Measurements from ENCODE around the gene MRPL27.

MRPL27 gene

DNA sequence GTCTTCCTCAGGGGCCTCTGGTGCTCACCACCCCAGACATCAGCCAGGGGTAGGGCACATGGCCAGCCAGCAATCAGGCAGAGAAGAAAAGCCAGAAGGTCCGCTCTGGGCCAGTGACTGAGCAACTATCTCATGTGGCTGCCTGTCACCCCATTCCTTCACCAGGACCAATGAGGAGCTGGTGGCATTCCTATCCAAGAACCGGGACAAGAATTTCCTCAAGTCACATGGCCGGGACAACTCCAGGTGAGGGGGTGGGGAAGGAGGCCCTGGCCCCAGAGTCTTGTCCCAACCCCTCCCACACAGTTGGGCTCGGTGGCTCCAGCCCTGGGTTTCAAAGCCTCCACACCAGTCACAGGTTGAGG, 17.7 kb downstream of the MRPL27 start:
- no peak overlapping the region for H3K4me3 ChIP-seq (ENCODE audit: low read length)
- TF ChIP-seq, protein P1, sequence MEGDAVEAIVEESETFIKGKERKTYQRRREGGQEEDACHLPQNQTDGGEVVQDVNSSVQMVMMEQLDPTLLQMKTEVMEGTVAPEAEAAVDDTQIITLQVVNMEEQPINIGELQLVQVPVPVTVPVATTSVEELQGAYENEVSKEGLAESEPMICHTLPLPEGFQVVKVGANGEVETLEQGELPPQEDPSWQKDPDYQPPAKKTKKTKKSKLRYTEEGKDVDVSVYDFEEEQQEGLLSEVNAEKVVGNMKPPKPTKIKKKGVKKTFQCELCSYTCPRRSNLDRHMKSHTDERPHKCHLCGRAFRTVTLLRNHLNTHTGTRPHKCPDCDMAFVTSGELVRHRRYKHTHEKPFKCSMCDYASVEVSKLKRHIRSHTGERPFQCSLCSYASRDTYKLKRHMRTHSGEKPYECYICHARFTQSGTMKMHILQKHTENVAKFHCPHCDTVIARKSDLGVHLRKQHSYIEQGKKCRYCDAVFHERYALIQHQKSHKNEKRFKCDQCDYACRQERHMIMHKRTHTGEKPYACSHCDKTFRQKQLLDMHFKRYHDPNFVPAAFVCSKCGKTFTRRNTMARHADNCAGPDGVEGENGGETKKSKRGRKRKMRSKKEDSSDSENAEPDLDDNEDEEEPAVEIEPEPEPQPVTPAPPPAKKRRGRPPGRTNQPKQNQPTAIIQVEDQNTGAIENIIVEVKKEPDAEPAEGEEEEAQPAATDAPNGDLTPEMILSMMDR (IDR thresholded peaks at IDR 0.05; ENCODE audit: insufficient read depth, low read depth, low read length, missing control alignments): no peak
- DNase-seq (ENCODE audit: low read depth): no peak

- no peak overlapping the region for H3K4me3 ChIP-seq (ENCODE audit: low read length)
- no peak for DNase-seq (ENCODE audit: low read depth)
- TF ChIP-seq, protein P1 (IDR thresholded peaks at IDR 0.05; ENCODE audit: insufficient read depth, low read depth, low read length, missing control alignments): no peak
These were observed 18.2 kb downstream of the MRPL27 start for GRCh38 chr17:50354776-50355175.

DNA sequence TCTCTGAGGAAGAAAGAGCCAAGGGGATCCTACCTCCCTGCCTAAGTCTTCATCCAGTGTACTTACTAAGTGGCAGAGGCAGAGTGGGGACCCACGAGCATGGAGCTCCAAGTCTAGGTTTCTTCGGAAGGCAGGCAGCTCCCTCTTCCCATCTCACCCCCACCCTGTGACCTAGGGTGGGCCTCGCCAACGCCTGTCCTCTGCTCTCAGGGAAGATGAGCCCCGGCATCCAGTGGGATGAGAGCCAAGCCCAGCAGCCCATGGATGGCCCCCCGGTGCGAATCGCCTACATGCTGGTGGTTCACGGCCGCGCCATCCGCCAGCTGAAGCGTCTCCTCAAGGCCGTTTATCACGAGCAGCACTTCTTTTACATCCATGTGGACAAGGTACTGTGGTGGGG, 18.8 kb downstream of the MRPL27 start:
- TF ChIP-seq, protein P1 (IDR thresholded peaks at IDR 0.05; ENCODE audit: insufficient read depth, low read depth, low read length, missing control alignments): no peak
- no peak for DNase-seq (ENCODE audit: low read depth)
- H3K4me3 ChIP-seq (ENCODE audit: low read length): no peak overlapping the region

DNA sequence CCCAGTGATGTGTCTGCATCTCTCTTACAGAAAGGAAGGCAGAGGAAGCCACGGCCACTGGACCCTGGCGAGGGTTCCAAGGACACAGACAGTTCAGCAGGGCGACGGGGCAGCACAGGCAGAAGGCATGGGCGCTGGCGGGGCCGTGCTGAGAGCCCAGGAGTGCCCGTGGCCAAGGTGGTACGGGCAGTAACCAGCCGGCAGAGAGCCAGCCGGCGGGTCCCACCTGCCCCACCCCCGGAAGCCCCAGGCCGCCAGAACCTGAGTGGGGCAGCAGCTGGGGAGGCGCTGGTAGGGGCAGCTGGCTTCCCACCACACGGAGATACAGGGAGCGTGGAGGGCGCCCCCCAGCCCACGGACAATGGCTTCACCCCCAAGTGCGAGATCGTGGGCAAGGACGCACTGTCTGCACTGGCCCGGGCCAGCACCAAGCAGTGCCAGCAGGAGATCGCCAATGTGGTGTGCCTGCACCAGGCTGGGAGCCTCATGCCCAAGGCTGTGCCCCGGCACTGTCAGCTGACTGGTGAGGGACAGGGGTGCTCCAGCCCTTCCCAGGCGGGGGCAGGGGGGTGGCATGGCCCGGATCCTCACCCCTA, 19.3 kb downstream of the MRPL27 start:
- TF ChIP-seq, protein P1 (IDR thresholded peaks at IDR 0.05; ENCODE audit: insufficient read depth, low read depth, low read length, missing control alignments): no peak
- H3K4me3 ChIP-seq (ENCODE audit: low read length): no peak overlapping the region
- no peak for DNase-seq (ENCODE audit: low read depth)

DNA sequence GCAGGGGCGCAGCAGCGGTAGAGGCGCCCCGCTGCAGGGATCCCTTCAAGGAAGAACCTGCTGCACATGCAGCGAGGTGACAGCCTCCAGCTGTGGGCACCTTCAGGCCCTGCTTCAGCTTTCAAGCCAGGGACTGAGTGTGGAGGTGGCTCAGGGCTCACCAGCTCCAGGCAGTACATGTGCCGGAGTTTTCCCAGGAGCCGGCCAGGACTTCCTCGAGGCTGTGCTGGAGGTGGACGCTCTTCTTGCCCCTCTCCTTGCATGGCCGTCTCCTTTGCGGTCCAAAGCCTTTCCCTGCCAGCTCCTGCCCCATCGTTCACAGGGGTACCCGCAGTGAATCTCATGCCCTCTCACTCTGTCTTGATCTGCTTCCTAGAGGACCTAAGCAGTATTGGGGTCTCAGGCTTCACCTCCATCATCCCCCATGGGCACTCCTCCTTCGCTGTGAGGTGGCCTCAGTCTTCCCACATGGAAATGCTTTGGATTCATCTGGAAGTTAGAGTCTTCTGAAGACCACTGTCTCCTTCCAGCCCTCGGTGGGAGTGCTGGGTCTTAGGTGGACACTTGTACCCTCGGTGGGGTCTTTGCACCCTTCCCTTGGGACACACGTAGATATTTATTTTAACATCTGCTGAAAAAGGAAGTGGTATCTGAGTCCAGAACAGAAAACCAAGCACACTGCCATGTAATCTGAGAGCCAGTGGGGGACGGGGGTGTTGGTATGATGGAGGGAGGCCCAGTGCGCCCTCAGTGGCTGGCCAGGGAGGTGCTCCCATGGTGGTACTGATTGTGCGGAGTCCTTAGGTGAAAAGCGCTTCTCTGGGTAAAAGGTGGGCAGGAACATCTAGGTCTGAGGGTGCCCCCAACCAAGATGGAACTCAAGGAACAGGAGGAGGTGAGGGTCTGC, 20.0 kb downstream of the MRPL27 start:
- H3K4me3 ChIP-seq (ENCODE audit: low read length): no peak overlapping the region
- TF ChIP-seq, protein P1 (IDR thresholded peaks at IDR 0.05; ENCODE audit: insufficient read depth, low read depth, low read length, missing control alignments): no peak
- no peak for DNase-seq (ENCODE audit: low read depth)

DNA sequence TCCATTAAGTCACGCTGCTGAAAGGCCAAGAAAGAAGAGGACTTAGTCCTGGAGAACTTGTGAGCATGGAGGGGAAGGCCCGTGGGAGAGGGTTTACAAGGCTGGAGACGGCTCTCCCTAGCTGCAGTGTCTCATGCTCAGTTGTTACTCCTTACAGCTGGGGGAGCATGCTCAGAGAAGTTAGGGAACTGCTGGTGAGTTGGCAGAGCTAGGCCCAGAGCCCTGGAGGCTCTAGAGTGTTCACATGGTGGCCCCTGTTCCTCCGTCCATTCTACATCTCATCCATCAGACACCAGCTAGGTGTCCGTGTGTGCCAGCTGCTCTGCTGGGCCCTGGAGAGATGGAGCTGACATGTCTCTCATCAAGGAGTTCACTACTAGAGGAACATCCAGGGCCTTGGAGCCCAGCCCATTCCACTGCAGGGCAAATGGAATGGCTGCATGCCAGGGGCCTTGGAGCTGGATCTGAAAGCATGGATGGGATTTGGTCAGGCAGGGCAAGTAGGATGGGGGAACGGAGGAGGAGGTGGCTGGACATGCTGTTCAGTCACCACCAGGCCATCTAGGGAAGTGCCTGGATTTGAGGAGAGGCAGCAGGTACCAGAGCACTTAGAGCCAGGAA, 20.8 kb downstream of the MRPL27 start:
- TF ChIP-seq, protein P1 (IDR thresholded peaks at IDR 0.05; ENCODE audit: insufficient read depth, low read depth, low read length, missing control alignments): no peak
- H3K4me3 ChIP-seq (ENCODE audit: low read length): no peak overlapping the region
- DNase-seq (ENCODE audit: low read depth): no peak
